IMR-90 (cell line): ENCODE data around the gene PCDH12.

Source experiments
- CEBPB ChIP-seq: IDR thresholded peaks from 2 replicates; pipeline ENCODE4 v1.6.1; 2012; ENCODE audit warnings: low read depth, low read length, improper control_type of control experiment
- CTCF ChIP-seq: conservative IDR thresholded peaks from 2 replicates; pipeline ENCODE4 v1.5.1; 2012; ENCODE audit warnings: mild to moderate bottlenecking, low read depth, low read length, improper control_type of control experiment
- ELK1 ChIP-seq: fragments of 150-350 bp; IDR thresholded peaks from 2 replicates; pipeline ENCODE4 v1.6.1; 2016; ENCODE audit warnings: low read depth, mild to moderate bottlenecking, low read length, moderate library complexity, borderline replicate concordance
- MAFK ChIP-seq: IDR thresholded peaks from 2 replicates; pipeline ENCODE4 v1.6.1; 2012; ENCODE audit warnings: low read depth, low read length, improper control_type of control experiment
- MAZ ChIP-seq: IDR thresholded peaks from 2 replicates; pipeline ENCODE4 v1.6.1; 2012; ENCODE audit warnings: low read depth, mild to moderate bottlenecking, low read length, improper control_type of control experiment, moderate library complexity, borderline replicate concordance
- MXI1 ChIP-seq: IDR thresholded peaks from 2 replicates; pipeline ENCODE4 v1.6.1; 2012; ENCODE audit warnings: low read depth, mild to moderate bottlenecking, low read length, moderate library complexity, borderline replicate concordance
- NFE2L2 ChIP-seq: fragments of 150-350 bp; IDR thresholded peaks from 2 replicates; pipeline ENCODE4 v1.6.1; 2016; ENCODE audit warnings: low read depth, mild to moderate bottlenecking, low read length
- POLR2A ChIP-seq: IDR thresholded peaks from 2 replicates; pipeline ENCODE4 v1.6.1; 2012; ENCODE audit warnings: mild to moderate bottlenecking, low read depth, low read length
- RAD21 ChIP-seq: IDR thresholded peaks from 2 replicates; pipeline ENCODE4 v1.6.1; 2012; ENCODE audit warnings: low read length, improper control_type of control experiment
- RFX5 ChIP-seq: IDR thresholded peaks from 2 replicates; pipeline ENCODE4 v1.8.0; 2012; ENCODE audit warnings: low read depth, mild to moderate bottlenecking, low read length, moderate library complexity

- TF ChIP-seq MXI1 (no peak), CTCF (no peak), CEBPB (no peak), MAZ (no peak), POLR2A (no peak), ELK1 (no peak), RAD21 (no peak), RFX5 (no peak), NFE2L2 (no peak), MAFK (no peak)
Observed at GRCh38 chr5:141926434-141926833, 31.6 kb downstream of the PCDH12 start.
